Superior temporal gyrus (tissue), 1 donor: ENCODE measurements around the gene MYRIP.

Experiments
- DNase-seq: peaks from one replicate; pipeline ENCODE4 v3.0.0-alpha.2; 2016; ENCODE audit errors: extremely low spot score

Gene MYRIP

DNA sequence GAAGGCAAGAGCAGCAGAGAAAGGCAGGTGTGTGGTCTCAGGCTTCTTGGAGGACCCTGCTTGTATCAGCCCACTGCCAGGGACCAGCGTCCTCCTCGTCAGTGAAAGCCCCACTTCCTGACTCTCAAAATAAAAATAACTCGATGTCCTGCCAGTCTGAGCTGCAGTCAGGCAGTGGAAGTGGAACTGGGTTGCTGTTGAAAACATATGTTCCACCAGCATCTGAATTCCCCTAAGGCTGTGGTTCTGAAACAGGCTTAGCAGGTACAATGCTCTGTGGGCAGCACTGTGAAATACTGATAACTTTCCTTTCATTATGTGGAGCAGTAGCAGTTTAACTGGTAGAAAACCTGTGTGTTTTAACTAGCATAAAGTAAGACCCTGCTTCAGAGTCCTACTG, 378.5 kb downstream of the MYRIP start:
- no peak for DNase-seq

DNA sequence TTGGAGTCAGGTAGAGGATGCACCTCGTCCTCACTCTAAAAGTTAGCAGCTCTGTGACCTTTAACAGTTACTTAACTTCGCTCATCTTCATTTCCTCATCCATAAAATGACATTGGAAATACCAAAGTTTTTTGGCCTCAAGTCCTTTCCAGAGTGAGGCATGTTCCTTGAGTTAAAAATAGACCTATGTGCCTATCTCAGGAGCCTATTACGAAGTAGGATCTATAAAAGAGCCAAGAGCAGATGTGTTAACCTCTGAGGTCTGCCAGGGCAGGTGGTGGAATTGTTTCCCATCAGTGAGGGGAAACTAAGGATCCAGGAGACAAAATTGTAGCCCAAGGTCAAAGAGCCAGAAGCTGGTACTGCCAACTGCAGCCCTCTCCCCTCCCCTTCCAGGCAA, 379.7 kb downstream of the MYRIP start:
- no peak for DNase-seq

DNA sequence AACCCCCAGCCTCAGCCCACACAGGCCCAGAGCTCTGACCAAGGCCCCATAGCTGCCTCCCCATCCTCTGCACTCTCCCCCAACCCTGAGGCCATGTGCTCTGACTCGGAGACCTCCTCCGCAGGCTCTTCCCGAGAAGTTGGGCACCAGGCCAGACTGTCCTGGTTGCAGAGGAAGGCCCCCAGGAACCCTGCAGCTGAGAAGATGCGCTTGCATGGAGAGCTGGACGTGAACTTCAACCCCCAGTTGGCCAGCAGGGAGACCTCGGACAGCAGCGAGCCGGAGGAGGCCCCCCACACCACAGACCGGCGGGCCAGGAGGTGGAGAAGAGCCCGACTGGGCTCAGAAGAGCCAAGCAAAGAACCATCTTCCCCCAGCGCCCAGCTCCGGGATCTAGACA, 380.6 kb downstream of the MYRIP start:
- DNase-seq = no peak

DNA sequence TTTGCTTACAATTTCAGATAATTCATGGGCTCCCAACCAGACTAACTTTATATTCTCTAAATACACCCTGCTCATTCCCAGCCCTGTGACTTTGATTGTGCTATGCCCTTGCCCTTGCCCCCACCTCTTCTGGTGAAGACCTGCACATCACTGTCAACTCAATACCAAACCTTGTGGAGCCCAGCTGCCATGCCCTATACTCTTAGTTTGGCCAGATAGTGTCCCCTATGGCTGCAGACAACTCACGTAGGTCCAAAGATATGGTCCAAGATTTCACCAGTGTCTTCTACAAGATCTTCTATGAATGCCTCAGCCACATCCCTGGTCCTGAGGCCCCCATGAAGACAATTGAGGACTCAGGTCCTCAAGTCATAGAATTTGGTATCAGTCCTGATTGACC, 381.8 kb downstream of the MYRIP start:
- DNase-seq = no peak

DNA sequence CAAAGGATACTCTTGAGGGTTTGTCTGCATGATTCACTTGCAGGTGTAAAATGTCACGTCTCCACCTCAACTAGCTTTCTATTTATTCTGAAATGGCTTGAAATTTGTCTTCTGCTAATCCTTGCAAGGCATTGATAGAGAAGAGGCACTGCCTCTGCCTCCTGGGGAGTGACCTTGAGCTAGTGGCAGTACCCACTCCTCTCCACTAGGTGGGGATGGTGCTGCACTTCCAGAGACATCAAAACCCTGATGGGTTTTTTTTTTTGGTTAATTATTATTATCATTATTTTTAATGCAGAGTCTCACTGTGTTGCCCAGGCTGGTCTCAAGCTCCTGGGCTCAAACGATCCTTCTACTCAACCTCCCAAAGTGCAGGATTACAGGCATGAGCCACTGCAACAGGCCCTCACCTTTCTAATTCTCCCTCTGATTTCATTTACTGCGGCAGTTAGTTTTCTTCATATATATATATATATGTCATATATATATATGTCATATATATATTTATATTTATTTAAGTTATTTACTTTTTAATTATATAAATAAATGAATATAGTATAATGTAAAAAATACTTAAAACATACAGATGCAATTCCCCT, 382.5 kb downstream of the MYRIP start:
- DNase-seq = peak; percentile 88

DNA sequence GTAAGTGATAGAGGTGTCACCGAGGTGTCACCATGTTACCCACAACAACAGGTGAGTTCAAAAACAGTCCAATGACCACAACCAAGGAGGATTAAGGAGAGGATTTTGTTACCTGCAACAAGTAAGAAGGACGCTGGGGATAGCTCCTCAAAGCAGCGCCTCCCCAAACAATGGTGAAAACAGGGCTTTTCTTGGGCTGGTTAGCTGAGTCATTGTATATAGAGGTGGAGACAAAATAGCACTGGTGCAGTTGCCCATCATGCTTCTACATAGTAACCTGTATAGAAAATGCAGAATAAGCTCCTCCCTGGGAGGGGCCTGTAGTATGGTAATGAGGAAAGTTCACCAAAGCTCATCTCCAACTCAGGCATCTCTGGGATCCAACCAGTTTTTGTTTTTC, 383.2 kb downstream of the MYRIP start:
- DNase-seq = no peak

DNA sequence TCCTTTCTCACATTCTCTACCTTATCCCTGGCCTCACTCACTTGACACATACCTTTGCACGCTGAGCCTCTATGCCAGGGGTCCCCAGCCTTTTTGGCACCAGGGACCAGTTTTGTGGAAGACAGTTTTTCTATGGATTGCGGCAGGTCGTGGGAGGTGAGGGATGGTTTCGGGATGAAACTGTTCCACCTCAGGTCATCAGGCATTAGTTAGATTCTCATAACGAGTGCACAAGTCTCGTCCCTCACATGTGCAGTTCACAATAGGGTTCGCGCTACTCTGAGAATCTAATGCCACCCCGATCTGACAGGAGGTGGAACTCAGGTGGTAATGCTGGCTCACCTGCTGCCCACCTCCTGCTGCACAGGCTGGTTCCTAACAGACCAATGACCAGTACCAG, 387.6 kb downstream of the MYRIP start:
- no peak for DNase-seq

DNA sequence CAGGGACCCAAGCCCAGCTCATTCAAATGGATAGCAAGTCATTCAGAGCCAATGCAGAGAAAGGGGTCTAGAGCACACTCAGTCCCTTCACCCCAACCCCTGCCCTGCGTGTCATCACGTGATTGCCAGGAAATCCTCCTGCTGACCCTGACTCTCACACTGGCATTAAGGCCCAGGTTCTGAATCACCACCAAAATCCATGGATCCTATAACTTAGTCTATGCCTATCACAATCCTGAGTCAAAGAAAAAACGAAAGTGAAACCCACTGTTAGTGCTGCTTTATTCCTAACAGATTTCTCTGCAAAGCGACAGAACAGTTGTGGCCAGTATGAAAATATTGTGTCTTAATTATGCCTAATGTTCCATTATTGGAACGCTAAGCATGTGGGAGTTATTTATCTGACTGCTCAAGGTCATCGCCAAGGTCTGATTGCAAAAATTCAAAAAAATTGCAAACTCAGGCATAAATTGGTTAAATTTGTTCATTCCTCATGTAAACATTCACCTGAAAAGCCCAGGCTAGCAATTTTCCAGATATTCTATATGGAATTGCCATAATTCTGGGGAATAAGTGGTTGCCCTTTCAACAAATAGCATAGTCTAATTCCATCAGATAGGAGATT, 391.4 kb downstream of the MYRIP start:
- DNase-seq = no peak

DNA sequence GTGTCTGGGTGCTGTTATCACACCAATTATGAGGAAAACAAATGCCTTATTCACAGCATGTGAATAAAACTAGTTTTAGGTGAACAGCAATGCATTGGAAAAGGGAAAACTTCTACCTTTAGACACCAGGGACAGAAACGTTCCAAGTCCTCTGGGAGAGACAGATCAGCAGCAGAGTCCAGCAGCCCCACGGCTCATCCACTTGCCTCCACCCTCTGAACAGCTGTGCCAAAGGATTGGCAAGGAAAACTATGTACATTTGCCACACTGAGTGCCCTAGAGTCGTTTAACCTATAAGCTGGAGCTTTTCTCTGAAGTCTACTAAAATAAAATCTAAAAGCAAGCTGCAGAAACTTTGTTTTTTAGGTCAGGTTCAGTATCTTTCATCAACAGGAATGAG, 392.4 kb downstream of the MYRIP start:
- no peak for DNase-seq

DNA sequence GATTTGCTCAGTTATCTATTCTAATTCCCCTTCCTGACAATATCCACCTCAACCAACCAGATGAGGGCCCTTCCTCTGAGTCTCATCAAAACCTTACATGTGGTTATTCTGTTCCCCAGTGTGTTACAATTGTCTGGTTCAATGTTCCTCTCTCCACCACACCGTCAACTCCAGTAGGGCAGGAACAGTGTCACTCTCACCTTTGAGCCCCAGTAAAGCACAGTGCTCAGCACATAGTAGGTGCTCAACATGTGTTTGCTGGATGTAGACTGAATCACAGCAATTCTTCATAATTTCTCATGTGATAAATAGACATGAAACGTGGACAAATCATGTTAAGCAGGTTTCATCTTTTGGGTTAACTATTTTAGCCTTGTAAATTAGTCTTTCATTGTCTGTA, 397.1 kb downstream of the MYRIP start:
- no peak for DNase-seq

DNA sequence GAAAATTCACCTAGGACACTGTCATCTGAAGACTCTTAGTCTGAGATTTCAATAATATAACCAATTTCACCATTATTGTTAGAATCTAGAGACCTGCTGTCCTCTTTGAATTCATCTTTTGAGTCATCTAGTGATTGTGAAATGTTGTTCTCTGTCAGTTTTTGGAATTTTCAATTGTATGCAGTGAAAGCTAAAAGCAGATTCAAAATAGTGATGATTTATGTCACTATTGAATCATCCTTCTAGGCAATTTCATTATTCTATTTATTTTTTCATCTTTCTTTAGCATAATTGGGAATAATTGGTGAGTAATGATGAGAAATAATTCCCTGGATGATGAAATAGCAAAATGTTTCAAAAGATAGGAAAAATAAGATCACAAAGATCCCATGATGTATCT, 398.4 kb downstream of the MYRIP start:
- no peak for DNase-seq

DNA sequence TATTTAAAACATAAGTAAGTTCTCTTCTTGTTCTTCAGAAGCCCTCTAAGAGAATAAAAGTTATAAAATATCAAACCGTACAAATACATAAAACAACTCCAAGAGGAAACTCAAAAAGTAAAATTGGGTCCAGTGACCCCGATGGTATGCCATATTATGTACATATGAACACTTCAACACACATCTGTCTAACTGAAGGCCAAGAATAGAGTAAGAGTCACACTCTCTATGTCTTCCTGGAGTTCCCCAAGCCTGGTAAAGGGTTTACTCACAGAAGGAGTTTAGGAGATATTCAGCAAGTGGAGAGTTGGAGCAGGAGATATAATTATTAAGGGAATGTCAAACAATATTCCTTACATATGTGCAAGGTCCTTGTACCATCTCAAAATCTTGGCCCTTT, 398.8 kb downstream of the MYRIP start:
- no peak for DNase-seq

DNA sequence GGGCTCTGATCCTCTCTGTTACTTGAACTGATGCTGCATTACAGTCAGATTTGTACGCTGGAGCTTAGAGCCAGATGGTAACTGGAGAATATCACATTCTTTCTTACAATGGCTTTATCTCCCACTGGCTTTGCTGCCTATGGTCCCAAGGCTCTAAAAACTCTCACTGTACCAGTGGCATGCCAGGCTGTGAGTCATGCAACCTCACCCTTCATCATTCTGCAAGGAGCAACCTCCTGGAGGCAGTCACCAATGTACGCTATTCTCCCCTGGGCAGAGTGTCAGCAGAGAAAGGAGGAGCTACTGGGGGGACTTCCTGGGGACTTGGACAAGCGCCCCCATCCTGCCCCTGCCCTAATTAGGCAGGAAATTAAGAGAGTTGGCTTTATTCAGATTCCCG, 402.2 kb downstream of the MYRIP start:
- no peak for DNase-seq

DNA sequence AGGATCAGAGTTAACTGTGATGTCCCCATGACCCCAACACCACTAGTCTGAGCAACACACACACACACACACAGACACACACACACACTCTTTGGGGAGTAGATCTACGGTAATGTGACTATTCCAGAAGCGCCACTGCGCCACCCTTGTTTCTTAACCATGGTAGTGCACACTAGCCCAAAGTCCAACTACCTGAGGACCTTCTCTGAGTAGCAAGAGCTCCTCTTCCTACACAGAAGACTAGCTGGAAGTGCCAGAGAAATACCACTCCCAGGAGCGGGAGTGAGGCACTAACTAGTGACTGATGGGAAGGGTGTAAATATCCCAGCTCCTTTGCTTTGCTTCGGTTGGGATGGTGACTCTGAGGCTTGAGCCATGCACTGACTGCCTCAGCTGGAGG, 404.1 kb downstream of the MYRIP start:
- no peak for DNase-seq

DNA sequence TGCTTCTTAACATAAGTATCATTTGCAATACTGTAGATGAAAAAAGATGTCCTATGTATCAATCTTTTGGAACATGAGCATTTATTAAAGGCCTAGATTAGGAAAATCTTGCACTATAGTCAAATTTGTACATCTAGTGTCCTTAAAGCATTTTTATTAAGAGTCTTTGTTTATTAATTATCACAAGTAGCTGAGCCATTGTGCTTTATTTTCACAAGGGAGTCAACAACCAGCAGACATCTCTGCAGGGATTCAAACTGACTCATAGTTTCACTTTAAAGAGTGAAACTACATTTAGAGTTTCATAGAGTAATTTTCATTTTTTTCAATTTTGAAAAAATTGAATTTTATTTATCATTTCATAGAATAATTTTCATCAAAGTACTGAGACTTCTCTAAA, 405.6 kb downstream of the MYRIP start:
- no peak for DNase-seq

DNA sequence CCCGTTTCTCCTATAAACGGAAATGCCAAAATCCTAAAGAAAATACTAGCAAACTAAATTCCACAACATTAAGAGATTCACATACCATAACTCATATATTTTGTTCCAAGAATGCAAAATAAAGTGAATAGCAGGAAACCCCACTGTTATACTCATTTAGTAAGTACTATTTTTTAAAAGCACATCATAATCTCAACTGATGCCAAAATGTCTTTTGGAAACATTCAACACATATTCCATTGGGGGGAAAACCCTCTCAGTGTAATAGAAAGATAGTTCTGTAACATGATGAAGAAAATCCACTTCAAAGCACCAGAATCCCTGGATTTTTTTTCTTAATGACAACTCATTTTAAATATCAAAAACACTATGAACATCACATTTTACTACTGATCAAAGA, 407.1 kb downstream of the MYRIP start:
- DNase-seq = no peak

DNA sequence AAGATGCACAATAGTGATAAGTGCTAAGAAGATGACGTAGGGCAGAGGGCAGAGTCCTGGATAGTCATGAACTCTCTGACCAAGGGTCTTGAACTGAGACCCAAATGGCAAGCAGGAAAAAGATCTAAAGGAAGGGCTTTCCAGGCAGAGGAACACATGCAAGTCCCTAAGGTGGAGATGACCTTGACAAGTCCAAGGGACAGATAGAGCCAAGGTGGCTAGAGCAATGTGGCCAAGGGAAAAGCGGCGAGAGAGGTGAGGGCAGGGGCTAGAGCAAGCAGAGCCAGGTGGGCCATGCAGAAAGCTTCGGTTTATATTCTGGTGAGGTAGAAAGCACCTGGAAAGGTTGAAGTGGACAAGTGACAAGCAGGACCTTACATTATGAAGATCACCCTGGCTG, 414.4 kb downstream of the MYRIP start:
- no peak for DNase-seq

DNA sequence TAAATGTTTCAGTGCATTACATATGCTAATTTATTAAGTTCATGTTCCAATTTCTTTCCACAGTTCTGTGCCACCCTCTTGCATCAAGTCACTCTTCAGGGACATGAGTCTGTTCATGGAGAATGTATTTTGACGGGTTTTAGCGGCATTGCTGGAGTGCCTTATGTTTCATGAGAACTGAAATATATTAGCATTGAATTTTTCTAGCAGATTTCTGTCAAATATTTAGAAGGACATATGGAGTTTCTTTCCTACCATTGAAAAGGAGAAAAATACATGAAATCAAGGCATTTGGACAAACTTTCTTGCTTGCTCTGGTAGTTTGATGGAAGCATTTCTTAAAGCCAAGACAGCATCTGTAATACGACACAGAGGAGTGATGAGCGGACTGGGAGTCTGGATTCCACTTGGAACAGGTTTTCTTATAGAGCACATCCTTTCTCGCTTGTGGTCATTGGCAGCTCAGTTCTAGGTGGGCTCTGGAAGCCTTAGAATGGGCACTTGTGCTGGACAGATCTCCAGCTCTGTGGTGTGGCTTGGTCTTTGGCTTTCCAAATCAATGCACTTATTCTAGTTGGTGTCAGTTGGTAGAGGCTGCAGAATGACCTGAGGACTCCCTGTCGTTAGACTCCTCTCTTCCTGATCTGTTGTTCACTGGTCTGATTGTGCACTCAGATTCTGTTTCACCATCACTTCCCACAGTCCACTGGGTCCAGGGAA, 415.5 kb downstream of the MYRIP start:
- DNase-seq = no peak

DNA sequence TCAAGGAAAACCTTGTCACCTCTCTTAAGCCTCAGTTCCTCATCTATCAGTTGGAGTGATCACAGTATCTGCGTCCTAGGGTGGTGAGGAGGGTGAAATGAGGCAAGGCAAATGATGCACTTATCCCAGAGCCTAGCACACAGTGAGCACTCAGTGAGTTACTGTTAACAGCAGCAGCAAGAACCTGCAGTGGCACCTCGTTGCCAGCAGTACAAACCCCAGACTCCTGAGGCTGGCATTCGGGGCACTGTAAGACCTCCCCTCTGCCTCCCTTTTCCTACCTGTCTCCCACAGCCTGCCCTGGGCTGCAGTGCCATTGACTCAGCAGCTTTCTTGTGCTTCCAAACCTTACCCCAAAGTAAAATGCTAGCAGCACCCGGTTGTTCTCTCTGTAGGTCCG, 417.2 kb downstream of the MYRIP start:
- DNase-seq = no peak

DNA sequence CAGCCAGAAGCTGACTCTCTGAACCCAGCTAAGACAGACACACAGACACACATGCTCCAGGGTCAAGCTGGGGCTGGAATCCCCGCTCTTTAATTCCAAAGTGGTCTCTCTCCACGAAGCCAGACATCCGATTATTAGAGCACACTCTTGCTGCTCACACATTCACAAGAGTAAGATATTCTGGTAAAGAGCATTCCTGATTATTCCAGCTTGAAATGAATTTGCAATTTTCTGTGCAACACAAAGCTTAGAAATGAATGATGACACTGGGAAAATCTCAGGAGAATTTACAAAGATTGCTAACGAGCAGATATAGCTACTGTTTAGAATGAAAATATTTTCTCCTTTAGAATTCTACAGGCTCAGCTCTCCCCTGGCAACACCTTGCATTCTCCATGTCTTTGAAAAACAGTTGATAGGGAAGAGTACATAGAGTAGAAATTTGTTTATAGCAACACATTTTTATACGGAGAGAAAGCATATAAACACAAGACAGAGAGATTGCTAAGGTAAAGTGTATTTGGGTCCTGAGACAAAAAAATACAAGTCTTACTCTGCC, 419.5 kb downstream of the MYRIP start:
- no peak for DNase-seq

DNA sequence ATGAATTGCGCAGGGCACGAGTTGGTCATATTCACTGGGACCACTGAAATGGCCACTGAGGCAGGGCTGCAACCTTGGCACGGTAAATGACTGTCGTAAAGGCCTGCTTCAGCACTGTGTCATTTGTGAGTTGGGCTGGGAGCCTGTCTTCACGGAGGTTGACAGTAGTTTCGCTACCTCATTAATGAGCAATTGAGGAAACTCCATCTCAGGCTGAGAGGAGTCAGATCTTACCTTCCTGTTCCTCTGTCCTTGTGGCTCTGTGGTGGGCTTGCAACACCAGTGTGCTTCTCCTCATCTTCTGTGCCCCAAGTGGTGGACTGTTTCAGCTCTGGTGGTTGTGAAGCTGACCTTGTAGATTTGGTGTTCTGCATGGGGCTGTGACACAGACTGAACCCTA, 420.0 kb downstream of the MYRIP start:
- DNase-seq = no peak

DNA sequence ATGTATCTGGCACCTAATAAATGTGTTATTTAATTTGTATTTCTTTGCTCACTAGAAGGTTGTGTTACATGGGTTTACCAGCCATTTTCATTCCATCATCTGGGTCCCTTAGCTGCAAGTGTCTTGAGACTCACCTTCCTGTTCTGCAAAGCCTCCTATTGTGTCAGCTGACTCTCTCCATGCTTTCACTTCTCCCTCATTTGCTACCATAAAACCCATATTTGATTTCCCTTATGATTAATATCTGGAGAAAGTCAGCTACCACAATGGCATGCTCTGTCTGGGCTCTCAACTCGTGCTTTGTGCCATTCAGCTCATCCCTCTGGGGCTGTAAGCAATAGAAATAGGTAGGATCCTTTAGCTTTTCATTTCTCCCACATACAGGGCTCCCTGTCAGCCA, 420.6 kb downstream of the MYRIP start:
- DNase-seq = no peak

DNA sequence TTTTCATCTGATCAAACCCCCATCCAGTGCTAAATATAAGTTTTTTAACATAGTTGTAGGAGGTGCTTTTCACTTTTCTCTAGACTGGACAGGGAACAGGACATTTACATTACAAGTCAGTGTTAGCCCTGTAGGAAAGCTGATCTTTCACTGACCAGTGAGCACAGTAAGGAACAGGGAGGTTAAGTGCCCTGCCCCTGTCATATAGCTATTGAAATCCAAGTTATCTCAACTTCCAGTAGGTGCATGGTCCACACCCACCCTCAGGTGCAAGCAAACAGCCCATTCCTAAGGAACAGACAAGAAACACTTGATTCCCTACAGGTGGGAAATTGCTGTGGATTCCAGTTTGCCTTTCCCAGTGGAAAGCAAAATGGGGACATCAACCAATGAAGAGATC, 421.0 kb downstream of the MYRIP start:
- no peak for DNase-seq
